ENCODE results near the gene PVALEF. TPM values are rescaled to one million over a fixed set of nuclear protein-coding genes. Genes with fewer than 3 reads are reported as not detected.

PVALEF gene
- total RNA-seq, 4 donors from 2014 or later: not detected

DNA sequence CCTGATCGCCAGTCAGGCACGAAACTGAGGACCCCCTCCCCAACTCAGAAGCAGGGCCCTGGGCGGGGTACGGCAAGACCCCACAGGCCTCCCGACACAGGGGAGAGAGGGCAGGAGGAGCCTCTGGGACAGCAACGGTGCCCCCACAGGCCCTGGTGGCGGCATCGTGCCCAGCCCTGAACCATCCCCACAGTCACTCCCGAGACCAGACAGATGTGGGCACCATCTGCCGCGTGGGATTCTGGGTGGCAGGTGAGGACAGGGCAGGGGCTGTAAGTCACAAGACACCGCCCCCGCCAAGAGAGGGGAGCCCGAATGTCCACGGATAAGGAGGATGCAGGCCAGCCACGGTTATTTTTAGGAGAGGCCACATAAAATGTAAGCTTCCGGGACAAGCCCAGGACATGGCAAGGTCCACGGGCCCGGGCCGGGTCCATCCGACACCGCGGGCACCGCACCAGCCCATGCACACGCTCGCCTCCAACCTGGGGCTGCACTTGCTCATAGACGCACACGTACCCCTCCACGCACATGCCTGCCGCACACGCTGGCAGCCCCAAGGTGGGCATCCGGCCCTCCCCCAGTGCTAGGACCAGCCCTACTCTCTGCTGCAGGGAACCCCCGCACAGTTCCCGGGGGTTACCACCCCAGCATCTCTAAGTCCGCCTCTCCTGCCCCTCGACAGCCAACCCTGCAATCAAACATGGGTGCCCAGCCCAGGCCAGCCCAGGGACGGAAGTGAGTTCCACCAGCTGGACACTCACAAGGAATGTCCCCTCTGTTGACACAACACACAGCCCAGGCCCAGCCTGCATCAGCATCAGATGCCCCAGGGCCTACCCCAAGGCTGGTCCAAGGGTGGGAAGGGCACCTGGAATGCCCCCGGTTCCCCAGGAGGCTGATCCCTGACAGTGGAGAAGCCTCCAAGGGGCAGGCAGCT is 8.2 kb upstream of the PVALEF start:
- intact Hi-C loops (cut with DNase I; ENCODE audit: low total_unique reads) (no loop called here), in situ Hi-C loops (cut with MboI; ENCODE audit: low sequenced_read_pairs in 4 of 4) (no loop called here)
- no peaks in the 10 kb centered on the region for H3K36me3 ChIP-seq
- H3K27me3 ChIP-seq: peaks cover 0 to 3% (median 0%) of the 10 kb centered on the region in 3 donors
- no peak overlapping the region for H3K27ac ChIP-seq
- H3K4me3 ChIP-seq: no peak overlapping the region
- TF ChIP-seq, protein P1, sequence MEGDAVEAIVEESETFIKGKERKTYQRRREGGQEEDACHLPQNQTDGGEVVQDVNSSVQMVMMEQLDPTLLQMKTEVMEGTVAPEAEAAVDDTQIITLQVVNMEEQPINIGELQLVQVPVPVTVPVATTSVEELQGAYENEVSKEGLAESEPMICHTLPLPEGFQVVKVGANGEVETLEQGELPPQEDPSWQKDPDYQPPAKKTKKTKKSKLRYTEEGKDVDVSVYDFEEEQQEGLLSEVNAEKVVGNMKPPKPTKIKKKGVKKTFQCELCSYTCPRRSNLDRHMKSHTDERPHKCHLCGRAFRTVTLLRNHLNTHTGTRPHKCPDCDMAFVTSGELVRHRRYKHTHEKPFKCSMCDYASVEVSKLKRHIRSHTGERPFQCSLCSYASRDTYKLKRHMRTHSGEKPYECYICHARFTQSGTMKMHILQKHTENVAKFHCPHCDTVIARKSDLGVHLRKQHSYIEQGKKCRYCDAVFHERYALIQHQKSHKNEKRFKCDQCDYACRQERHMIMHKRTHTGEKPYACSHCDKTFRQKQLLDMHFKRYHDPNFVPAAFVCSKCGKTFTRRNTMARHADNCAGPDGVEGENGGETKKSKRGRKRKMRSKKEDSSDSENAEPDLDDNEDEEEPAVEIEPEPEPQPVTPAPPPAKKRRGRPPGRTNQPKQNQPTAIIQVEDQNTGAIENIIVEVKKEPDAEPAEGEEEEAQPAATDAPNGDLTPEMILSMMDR (IDR thresholded peaks at IDR 0.05 in 4 of 5, conservative IDR thresholded peaks at IDR 0.05 in 1 of 5): no peak
- no peak for TF ChIP-seq POLR2A (IDR thresholded peaks at IDR 0.05)
- ATAC-seq: no peak
- H3K4me1 ChIP-seq: no peaks in the 10 kb centered on the region
- H3K9me3 ChIP-seq: no peaks in the 10 kb centered on the region
- no peak for DNase-seq

DNA sequence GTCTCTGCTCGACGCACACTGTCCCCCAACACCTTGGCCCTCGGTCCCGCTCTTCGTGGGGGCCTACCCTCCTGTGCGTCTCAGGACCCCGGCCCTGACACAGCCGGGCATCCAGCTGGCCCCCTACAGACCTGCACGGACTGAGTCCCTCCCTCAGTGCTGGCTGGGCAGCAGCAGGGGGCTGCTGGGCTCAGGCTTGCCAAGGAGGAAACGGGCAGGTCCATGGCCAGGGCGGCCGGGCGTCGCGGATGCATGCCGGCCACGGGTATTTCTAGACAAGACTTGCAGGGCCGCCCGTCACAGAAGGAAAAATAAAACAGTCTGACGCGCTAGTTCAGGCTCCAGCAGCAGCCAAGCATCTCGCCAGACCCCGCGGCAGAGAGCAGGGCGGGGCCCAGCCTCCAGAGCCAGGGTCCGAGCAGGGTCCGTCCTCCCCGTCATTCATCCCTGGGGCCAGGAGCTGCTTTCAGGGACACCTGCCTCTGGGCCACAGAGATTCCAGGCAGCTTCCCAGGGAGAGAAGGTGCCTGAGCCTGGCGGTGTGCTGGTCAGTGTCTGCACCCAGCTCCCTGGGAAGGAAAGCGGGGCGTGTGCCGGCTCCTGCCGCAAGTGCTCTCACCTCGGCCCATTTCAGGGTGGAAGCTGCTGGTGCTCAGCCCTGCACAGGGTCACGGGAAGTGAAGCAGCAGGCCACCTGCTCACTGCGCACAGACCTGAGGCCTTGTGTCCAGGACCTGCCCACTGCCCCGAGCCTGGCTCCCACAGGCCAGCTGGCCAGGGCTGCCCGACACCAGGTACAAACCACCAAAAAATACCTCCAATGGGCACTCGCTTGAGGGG is 7.2 kb upstream of the PVALEF start:
- intact Hi-C loops (cut with DNase I; ENCODE audit: low total_unique reads): no loop called here
- no peaks in the 10 kb centered on the region for H3K4me1 ChIP-seq
- in situ Hi-C loops (cut with MboI; ENCODE audit: low sequenced_read_pairs in 4 of 4): no loop called here
- DNase-seq: no peak
- ATAC-seq: no peak
- H3K27me3 ChIP-seq: peaks cover 0 to 3% (median 0%) of the 10 kb centered on the region in 3 donors
- TF ChIP-seq POLR2A (IDR thresholded peaks at IDR 0.05): no peak
- TF ChIP-seq, protein P1 (IDR thresholded peaks at IDR 0.05 in 4 of 5, conservative IDR thresholded peaks at IDR 0.05 in 1 of 5): no peak
- no peaks in the 10 kb centered on the region for H3K36me3 ChIP-seq
- H3K4me3 ChIP-seq: no peak overlapping the region
- H3K27ac ChIP-seq: no peak overlapping the region
- no peaks in the 10 kb centered on the region for H3K9me3 ChIP-seq

DNA sequence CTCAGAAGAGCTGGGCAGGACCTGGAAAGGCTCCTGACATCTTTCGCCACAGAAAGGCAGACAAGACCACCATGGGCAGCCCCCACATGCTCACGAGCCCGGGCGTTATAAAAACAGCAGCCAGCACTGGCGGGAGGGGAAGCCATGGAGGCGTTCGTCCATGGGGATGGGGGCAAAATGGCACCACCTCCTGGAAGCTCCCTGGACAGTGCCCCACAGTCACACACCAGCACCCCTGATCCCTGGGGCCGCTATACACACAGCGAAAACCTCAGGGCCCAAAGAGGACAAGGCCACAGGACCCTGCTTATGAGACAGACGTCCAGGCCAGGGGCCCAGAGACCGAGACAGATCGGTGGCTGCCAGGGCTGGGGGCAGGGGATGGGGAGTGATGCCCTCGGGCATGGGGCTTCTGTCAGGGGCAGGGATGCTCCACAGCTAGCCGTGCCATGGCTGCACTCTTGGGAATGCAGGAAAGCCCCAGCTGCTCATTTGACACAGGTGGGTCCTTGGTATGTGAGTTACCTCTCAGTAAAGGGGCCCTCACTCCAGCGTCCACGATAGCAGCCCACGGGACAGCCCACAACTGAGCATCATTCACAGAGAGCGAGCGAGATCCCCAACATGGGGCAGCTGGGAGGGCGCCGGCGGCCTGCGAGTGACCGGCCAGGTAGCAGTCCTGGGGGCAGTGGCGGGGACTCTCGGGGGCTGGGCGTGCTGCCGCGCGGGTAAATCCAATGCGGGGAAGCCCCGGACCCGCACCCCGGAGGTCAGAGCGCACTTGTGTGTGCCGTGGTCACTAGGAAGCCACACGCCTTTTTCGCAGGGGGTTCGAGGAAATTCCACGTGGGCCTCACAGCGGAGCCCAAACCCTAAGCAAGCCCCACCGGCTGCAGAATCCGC is 6.4 kb upstream of the PVALEF start:
- no peak for TF ChIP-seq POLR2A (IDR thresholded peaks at IDR 0.05)
- TF ChIP-seq, protein P1 (IDR thresholded peaks at IDR 0.05 in 4 of 5, conservative IDR thresholded peaks at IDR 0.05 in 1 of 5): no peak
- Histone ChIP-seq H3K27ac (no peak overlapping the region), H3K9me3 (no peaks in the 10 kb centered on the region), H3K4me1 (no peaks in the 10 kb centered on the region), H3K4me3 (peak overlapping the region in 1 of 4 donors; percentile 43), H3K27me3 (peaks cover 0 to 6% (median 3%) of the 10 kb centered on the region in 3 donors), H3K36me3 (no peaks in the 10 kb centered on the region)
- no peak for ATAC-seq
- intact Hi-C loops (cut with DNase I; ENCODE audit: low total_unique reads) (no loop called here), in situ Hi-C loops (cut with MboI; ENCODE audit: low sequenced_read_pairs in 4 of 4) (no loop called here)
- DNase-seq: no peak

DNA sequence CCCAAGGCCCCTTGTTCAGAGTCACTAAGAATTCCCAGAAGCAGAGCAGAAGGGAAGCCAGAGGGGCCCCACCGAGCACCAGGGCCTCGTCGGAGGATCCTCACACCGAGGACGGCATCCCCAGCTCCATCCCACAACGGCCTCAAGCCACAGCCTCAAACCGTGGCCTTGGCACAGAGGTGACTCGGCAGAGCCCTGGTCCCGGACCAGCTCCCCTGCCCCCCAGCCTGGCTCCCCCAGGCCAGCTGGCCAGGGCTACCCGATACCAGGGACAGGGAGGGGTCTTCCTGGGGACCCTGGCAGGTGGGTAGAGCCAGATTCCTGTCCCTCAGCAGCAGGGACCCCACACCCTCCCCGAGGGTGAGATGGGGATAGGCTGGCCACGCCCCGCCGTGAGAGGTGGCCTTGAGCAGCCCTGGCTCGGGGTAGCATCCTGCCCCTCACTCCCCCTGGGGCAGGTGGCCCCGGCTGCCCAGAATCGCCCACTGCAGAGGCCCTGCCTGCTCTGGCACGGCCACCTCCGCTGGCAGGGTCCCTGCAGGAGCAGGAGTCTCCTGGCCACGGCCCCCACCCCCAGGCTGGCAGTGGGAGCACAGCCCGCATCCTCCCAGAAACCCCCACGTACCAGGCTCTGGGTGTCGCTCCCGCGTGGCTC is 5.6 kb upstream of the PVALEF start:
- H3K4me3 ChIP-seq: peak overlapping the region in 3 of 4 donors; percentile 13 to 43 (median 20)
- H3K36me3 ChIP-seq: no peaks in the 10 kb centered on the region
- peak overlapping the region in 2 of 4 donors; percentile 47 to 48 for H3K27ac ChIP-seq
- intact Hi-C loops (cut with DNase I; ENCODE audit: low total_unique reads) (no loop called here), in situ Hi-C loops (cut with MboI; ENCODE audit: low sequenced_read_pairs in 4 of 4) (no loop called here)
- H3K9me3 ChIP-seq: no peaks in the 10 kb centered on the region
- TF ChIP-seq, protein P1 (IDR thresholded peaks at IDR 0.05 in 4 of 5, conservative IDR thresholded peaks at IDR 0.05 in 1 of 5): no peak
- no peak for ATAC-seq
- DNase-seq: no peak
- H3K27me3 ChIP-seq: peaks cover under 1 to 11% (median 4%) of the 10 kb centered on the region in 3 donors
- no peaks in the 10 kb centered on the region for H3K4me1 ChIP-seq
